Thyroid gland (tissue), 4 donors: Measurements from ENCODE around the gene ITPRIPL2.

ENCODE experiments used
- POLR2A ChIP-seq, 2 donors: fragments of 450-650 bp; IDR thresholded peaks; one replicate each; pipeline ENCODE4 v1.6.1; 2017; ENCODE audit warnings: antibody characterized with exemption in 2 of 2, mild to moderate bottlenecking in 2 of 2, moderate library complexity in 1 of 2
- TF ChIP-seq, protein P1 (sequence below), 6 experiments: fragments of 200-600 bp in 3 of 6; fragments of 450-650 bp in 3 of 6; sonication (generic) in 3 of 6; IDR thresholded peaks; one replicate each; pipeline ENCODE4 v1.5.1; 2016 to 2019; ENCODE audit warnings: antibody characterized with exemption in 6 of 6, mild to moderate bottlenecking in 2 of 6, inconsistent platforms in 1 of 6, moderate library complexity in 1 of 6

DNA sequence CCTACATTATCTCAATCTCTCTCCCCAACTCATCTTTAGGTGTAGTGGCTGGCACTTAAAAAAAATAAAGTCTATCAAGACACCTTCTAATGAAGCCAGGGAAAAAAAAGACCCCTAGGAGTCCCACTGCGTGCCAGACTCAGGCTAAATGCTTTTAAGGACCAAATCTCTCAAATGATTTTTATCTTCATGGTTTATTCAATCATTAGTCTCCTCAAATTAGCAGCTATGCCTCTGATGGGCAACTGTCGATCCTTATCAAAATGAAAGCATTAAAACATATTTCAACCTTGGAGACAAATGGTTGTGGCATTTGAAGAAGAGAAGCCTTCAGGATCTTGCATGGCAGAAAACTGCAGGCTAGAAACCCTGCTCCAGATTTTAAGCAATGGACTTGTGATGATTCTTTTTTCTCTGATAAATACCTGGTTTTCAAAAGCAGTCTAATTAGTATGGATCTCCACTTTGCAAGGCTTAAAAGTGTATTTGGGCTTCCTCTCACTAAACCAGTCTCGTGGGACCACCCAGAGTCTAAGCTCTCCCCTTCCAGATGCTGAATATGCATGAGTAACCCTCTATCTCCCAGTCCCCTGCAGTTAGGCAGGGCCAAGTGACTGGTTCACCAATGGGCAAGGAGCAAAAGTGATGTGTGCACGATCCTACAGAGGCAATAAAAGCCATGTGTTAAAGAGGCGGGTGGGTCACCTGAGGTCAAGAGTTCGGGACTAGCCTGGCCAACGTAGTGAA is 14.9 kb downstream of the ITPRIPL2 start:
- TF ChIP-seq, protein P1, sequence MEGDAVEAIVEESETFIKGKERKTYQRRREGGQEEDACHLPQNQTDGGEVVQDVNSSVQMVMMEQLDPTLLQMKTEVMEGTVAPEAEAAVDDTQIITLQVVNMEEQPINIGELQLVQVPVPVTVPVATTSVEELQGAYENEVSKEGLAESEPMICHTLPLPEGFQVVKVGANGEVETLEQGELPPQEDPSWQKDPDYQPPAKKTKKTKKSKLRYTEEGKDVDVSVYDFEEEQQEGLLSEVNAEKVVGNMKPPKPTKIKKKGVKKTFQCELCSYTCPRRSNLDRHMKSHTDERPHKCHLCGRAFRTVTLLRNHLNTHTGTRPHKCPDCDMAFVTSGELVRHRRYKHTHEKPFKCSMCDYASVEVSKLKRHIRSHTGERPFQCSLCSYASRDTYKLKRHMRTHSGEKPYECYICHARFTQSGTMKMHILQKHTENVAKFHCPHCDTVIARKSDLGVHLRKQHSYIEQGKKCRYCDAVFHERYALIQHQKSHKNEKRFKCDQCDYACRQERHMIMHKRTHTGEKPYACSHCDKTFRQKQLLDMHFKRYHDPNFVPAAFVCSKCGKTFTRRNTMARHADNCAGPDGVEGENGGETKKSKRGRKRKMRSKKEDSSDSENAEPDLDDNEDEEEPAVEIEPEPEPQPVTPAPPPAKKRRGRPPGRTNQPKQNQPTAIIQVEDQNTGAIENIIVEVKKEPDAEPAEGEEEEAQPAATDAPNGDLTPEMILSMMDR (IDR thresholded peaks at IDR 0.05): no peak
- TF ChIP-seq POLR2A (IDR thresholded peaks at IDR 0.05): no peak
